ENCODE results near the gene NTF3. TPM values are rescaled to one million over a fixed set of nuclear protein-coding genes. Genes with fewer than 3 reads are reported as not detected.

NTF3 gene
- total and polyA plus RNA-seq, 9 of the 15 experiments (the other 6 are each of a cell fraction or from before 2014, with no cell fraction given), result not detected

GRCh38 chr12:5433845-5434646 is 2.1 kb downstream of the NTF3 start:
- no peaks in the 10 kb centered on the region for H3K36me3 ChIP-seq (ENCODE audit: control insufficient read depth, insufficient read depth, low read length)
- no peaks in the 10 kb centered on the region for H3K4me1 ChIP-seq (replicated peaks in 1 of 2; ENCODE audit: control insufficient read depth in 2 of 2, insufficient read depth in 2 of 2, low read length in 2 of 2)
- ATAC-seq, result no peak
- H3K9me1 ChIP-seq (ENCODE audit: control insufficient read depth, insufficient read depth, low read length), result no peaks in the 10 kb centered on the region
- no peak overlapping the region for H3K4me3 ChIP-seq
- H2AFZ ChIP-seq (ENCODE audit: low read depth, low read length), result no peak overlapping the region
- intact Hi-C loops (cut with micrococcal nuclease), result no loop called here
- no peaks in the 10 kb centered on the region for H4K20me1 ChIP-seq (replicated peaks; ENCODE audit: control insufficient read depth, insufficient read depth, low read length)
- DNase-seq (ENCODE audit: extremely low read depth in 1 of 4, low spot score in 3 of 4), result no peak
- no peak overlapping the region for H3K27ac ChIP-seq (ENCODE audit: extremely low read depth, low read depth, low read length)
- in situ Hi-C loops (cut with MboI), result loop anchor here (10.0 kb wide), 1 partner anchor 239 kb away; no protein-coding TSS in a partner anchor
- no peak overlapping the region for H3K9ac ChIP-seq (ENCODE audit: insufficient read depth in 1 of 2, low read depth in 2 of 2, low read length in 2 of 2)
- no peak overlapping the region for H3K4me2 ChIP-seq (ENCODE audit: insufficient read depth, low read length)
- BruUV-seq (replicated peaks), result no TSS peak
- FAIRE-seq, result no peak
- CTCF ChIA-PET (ENCODE audit: low intra/inter-chr PET ratio), result no interaction called here
- no peaks in the 10 kb centered on the region for H3K9me3 ChIP-seq (replicated peaks; ENCODE audit: control insufficient read depth, insufficient read depth, low read depth, low read length)
- POLR2A ChIA-PET, result no interaction called here
- TF ChIP-seq ZNF134 (CRISPR knock-in tag; conservative IDR thresholded peaks at IDR 0.05) (no peak), ZBED1 (IDR thresholded peaks at IDR 0.05) (no peak), BRD9 (IDR thresholded peaks at IDR 0.05; ENCODE audit: low read depth, partially characterized antibody) (no peak), ATF7 (IDR thresholded peaks at IDR 0.05) (no peak), MCM2 (IDR thresholded peaks at IDR 0.05; ENCODE audit: low read depth) (no peak), ZBTB12 (CRISPR knock-in tag; IDR thresholded peaks at IDR 0.05) (no peak), CREB1 (IDR thresholded peaks at IDR 0.05) (no peak), CREB1 (CRISPR knock-in tag; IDR thresholded peaks at IDR 0.05) (no peak), ZNF79 (CRISPR knock-in tag; IDR thresholded peaks at IDR 0.05; ENCODE audit: low read depth) (no peak), ZNF77 (CRISPR knock-in tag; IDR thresholded peaks at IDR 0.05) (no peak)
- H3K79me2 ChIP-seq (ENCODE audit: control insufficient read depth, insufficient read depth, low read length), result no peaks in the 10 kb centered on the region
- 1% methylated on average over 12 of the region's 15 CpGs for WGBS (ENCODE audit: insufficient coverage, low coverage, missing lambda C conversion rate)
- H3K27me3 ChIP-seq (ENCODE audit: control insufficient read depth in 2 of 2, insufficient read depth in 2 of 2, low read length in 2 of 2), result peaks cover 2 to 26% of the 10 kb centered on the region in 2 experiments

Measured in K562 (cell line).